Measurements from ENCODE around the gene OCIAD1. TPM values are rescaled to one million over a fixed set of nuclear protein-coding genes. Genes with fewer than 3 reads are reported as not detected.

The OCIAD1 gene
- total and polyA plus RNA-seq, 10 of the 15 experiments (the other 5 are each of a cell fraction or from before 2014, with no cell fraction given), result 89.1 to 196 (median 136) TPM

- Histone ChIP-seq H3K4me1 (ENCODE audit: control insufficient read depth, insufficient read depth, low read length) (no peaks in the 10 kb centered on the region), H3K4me3 (no peak overlapping the region), H3K9ac (ENCODE audit: control insufficient read depth, insufficient read depth, low read length) (no peak overlapping the region), H3K79me2 (ENCODE audit: control insufficient read depth, insufficient read depth, low read length) (no peaks in the 10 kb centered on the region; the same call in 1 of the 2 replicates), H3K4me2 (ENCODE audit: control insufficient read depth, insufficient read depth) (no peak overlapping the region), H2AFZ (ENCODE audit: control insufficient read depth, low read depth, low read length) (no peak overlapping the region), H3K27me3 (replicated peaks in 1 of 2; ENCODE audit: control insufficient read depth in 2 of 2, insufficient read depth in 2 of 2, low read length in 1 of 2) (no peaks in the 10 kb centered on the region), H3K27ac (ENCODE audit: control insufficient read depth, insufficient read depth) (no peak overlapping the region), H3K36me3 (ENCODE audit: control insufficient read depth in 2 of 2, insufficient read depth in 2 of 2, low read length in 1 of 2) (peaks cover 0 to 35% of the 10 kb centered on the region in 2 experiments), H4K20me1 (ENCODE audit: control insufficient read depth, insufficient read depth) (no peaks in the 10 kb centered on the region), H3K9me3 (replicated peaks; ENCODE audit: control insufficient read depth, insufficient read depth, low read length) (no peaks in the 10 kb centered on the region)
- DNase-seq (ENCODE audit: low read depth, low spot score), result no peak
- ChIA-PET CTCF (no interaction called here), RAD21 (ENCODE audit: unreplicated experiment) (no interaction called here), POLR2A (interaction anchor here (0.5 to 1.5 kb wide), 3 partner anchors 10 to 154 kb away, joined by 3 to 4 read pairs (median 3); no protein-coding TSS in a partner anchor), SMC1A (ENCODE audit: uncharacterized antibody, unreplicated experiment) (interaction anchor here (0.8 to 1.6 kb wide), 3 partner anchors 11 to 19 kb away, joined by 3 to 4 read pairs (median 3); no protein-coding TSS in a partner anchor)
- no TSS peak for BruUV-seq (replicated peaks)
- WGBS (ENCODE audit: insufficient coverage, insufficient replicate concordance, low lambda C conversion rate, missing lambda C conversion rate), result 95% methylated on average over 9 of the region's 9 CpGs
- no peak for TF ChIP-seq NR2C1 (IDR thresholded peaks at IDR 0.05)
- TF ChIP-seq CBX5 (IDR thresholded peaks at IDR 0.05; ENCODE audit: low read depth), result no peak
- no peak for TF ChIP-seq CHD2 (IDR thresholded peaks at IDR 0.05; ENCODE audit: borderline replicate concordance, low read depth, low read length)
- TF ChIP-seq HCFC1 (IDR thresholded peaks at IDR 0.05; ENCODE audit: low read length), result no peak
- no peak for TF ChIP-seq ZSCAN29 (IDR thresholded peaks at IDR 0.05)
- TF ChIP-seq SRF (IDR thresholded peaks at IDR 0.05; ENCODE audit: low read depth in 2 of 2, low read length in 2 of 2), result no peak
- TF ChIP-seq MXI1 (IDR thresholded peaks at IDR 0.05; ENCODE audit: low read depth, low read length), result no peak
- TF ChIP-seq NKRF (conservative IDR thresholded peaks at IDR 0.05), result no peak
- TF ChIP-seq SREBF2 (IDR thresholded peaks at IDR 0.05; ENCODE audit: low read length), result no peak
- no peak for TF ChIP-seq E2F4 (IDR thresholded peaks at IDR 0.05; ENCODE audit: low read depth, low read length)
- no peak for TF ChIP-seq KLF5 (IDR thresholded peaks at IDR 0.05; ENCODE audit: partially characterized antibody)
- no peak for TF ChIP-seq ZNF274 (IDR thresholded peaks at IDR 0.05; ENCODE audit: insufficient read depth, insufficient read length)
- TF ChIP-seq SUPT20H (IDR thresholded peaks at IDR 0.05; ENCODE audit: borderline replicate concordance, control insufficient read depth, low read depth, low read length), result no peak
- TF ChIP-seq TARDBP (IDR thresholded peaks at IDR 0.05; ENCODE audit: borderline replicate concordance), result no peak
- FAIRE-seq, result no peak
- in situ Hi-C loops (cut with MboI), result no loop called here
- intact Hi-C loops (cut with micrococcal nuclease; ENCODE audit: unreplicated experiment), result no loop called here
- ATAC-seq, result no peak
These were observed 10.3 kb downstream of the OCIAD1 start for GRCh38 chr4:48841045-48841827.

Data from GM12878 (cell line).